Loucy (cell line): ENCODE measurements around the gene LCE1F.

Experiments used
- CTCF ChIP-seq: fragments of 200-600 bp; sonication (generic); conservative IDR thresholded peaks from 2 replicates; pipeline ENCODE4 v1.5.1; 2014; ENCODE audit warnings: mild to moderate bottlenecking, antibody characterized with exemption, low read length
- EZH2phosphoT487 ChIP-seq: fragments of 200-600 bp; IDR thresholded peaks from 2 replicates; pipeline ENCODE4 v1.6.1; 2018; ENCODE audit warnings: antibody characterized with exemption, mild to moderate bottlenecking, moderate library complexity, borderline replicate concordance

- TF ChIP-seq CTCF (no peak), EZH2phosphoT487 (no peak)
Observed at GRCh38 chr1:152753586-152753985, 21.4 kb upstream of the LCE1F start.
